Hematopoietic multipotent progenitor cell treated with erythropoietin and hydrocortisone succinate and interleukin-3 and kit ligand, for 17 days (in vitro differentiated cells): ENCODE measurements around the gene TEAD1.

Experiments used
- DNase-seq: peaks from one replicate; pipeline ENCODE4 v3.0.0-alpha.2; 2015; ENCODE audit warnings: low spot score

The TEAD1 gene

GRCh38 chr11:12989428-12990161 is 315.4 kb downstream of the TEAD1 start:
- DNase-seq: no peak

- DNase-seq: no peak
Observed at GRCh38 chr11:12990162-12990480, 315.9 kb downstream of the TEAD1 start.

- no peak for DNase-seq
Observed at GRCh38 chr11:12991426-12991825, 317.2 kb downstream of the TEAD1 start.

- DNase-seq: no peak
Observed at GRCh38 chr11:12993626-12994025, 319.4 kb downstream of the TEAD1 start.
